Measurements from ENCODE around the gene RPL29. TPM values are rescaled to one million over a fixed set of nuclear protein-coding genes. Genes with fewer than 3 reads are reported as not detected.

The RPL29 gene
- total and polyA plus RNA-seq, 7 donors: 1,247 to 2,993 (median 2,094) TPM

GRCh38 chr3:51975852-51976549 is 19.7 kb downstream of the RPL29 start:
- Histone ChIP-seq H3K4me3 (peak overlapping the region; percentile 36 to 76 (median 72)), H3K9me3 (no peaks in the 10 kb centered on the region), H3K4me1 (peaks cover 0 to 32% (median 25%) of the 10 kb centered on the region in 4 donors), H3K36me3 (peaks cover 0 to 7% (median 0%) of the 10 kb centered on the region in 4 donors), H3K27me3 (no peaks in the 10 kb centered on the region), H3K27ac (peak overlapping the region; percentile 88 to 95 (median 94))
- WGBS, 2 donors: 40 to 43% methylated on average over 46 of the region's 46 CpGs
- no peak for TF ChIP-seq CTCF (IDR thresholded peaks at IDR 0.05)
- TF ChIP-seq POLR2AphosphoS5 (IDR thresholded peaks at IDR 0.05): no peak
- TF ChIP-seq EP300 (IDR thresholded peaks at IDR 0.05): no peak
- no peak for TF ChIP-seq POLR2A (IDR thresholded peaks at IDR 0.05)
- peak; percentile 91 for DNase-seq
- intact Hi-C loops (cut with DNase I): no loop called here

- 0% methylated on average over 63 of the region's 63 CpGs for WGBS, 2 donors
- H3K27me3 ChIP-seq: no peaks in the 10 kb centered on the region
- TF ChIP-seq CTCF (IDR thresholded peaks at IDR 0.05) (peak in 1 of 4 experiments; percentile 10), EP300 (IDR thresholded peaks at IDR 0.05) (no peak), POLR2A (IDR thresholded peaks at IDR 0.05) (peak in 1 of 2 donors; percentile 41), POLR2AphosphoS5 (IDR thresholded peaks at IDR 0.05) (peak; percentile 57 to 84 (median 72))
- no peaks in the 10 kb centered on the region for H3K9me3 ChIP-seq
- peaks cover 0 to 2% (median 0%) of the 10 kb centered on the region in 4 donors for H3K36me3 ChIP-seq
- intact Hi-C loops (cut with DNase I): loop anchor here (1.0 kb wide), 1 partner anchor 33 kb away; the partner anchor contains the start of gene PARP3
- peaks cover 0 to 32% (median 25%) of the 10 kb centered on the region in 4 donors for H3K4me1 ChIP-seq
- H3K27ac ChIP-seq: peak within 1 kb of the TSS; percentile 88 to 95 (median 94)
- DNase-seq: peak; percentile 91
- H3K4me3 ChIP-seq: peak within 1 kb of the TSS; percentile 64 to 76 (median 72)
Measured at GRCh38 chr3:51974963-51975851, 20.5 kb downstream of the RPL29 start, which contains the start of gene ABHD14A. TSS of gene ABHD14A (plus strand) at chr3:51975064. CDS start at chr3:51975136, 72 bp downstream.

- peak overlapping the region; percentile 88 to 95 (median 94) for H3K27ac ChIP-seq
- WGBS, 2 donors: 10 to 20% methylated on average over 30 of the region's 30 CpGs
- no peaks in the 10 kb centered on the region for H3K9me3 ChIP-seq
- peak overlapping the region; percentile 36 to 76 (median 72) for H3K4me3 ChIP-seq
- TF ChIP-seq CTCF (IDR thresholded peaks at IDR 0.05): peak in 2 of 4 experiments; percentile 34 to 38
- TF ChIP-seq POLR2AphosphoS5 (IDR thresholded peaks at IDR 0.05): no peak
- no peak for DNase-seq
- H3K4me1 ChIP-seq: peaks cover 0 to 32% (median 25%) of the 10 kb centered on the region in 4 donors
- no peaks in the 10 kb centered on the region for H3K27me3 ChIP-seq
- intact Hi-C loops (cut with DNase I): loop anchor here (1.0 kb wide), 1 partner anchor 32 kb away; the partner anchor contains the start of gene PARP3
- no peaks in the 10 kb centered on the region for H3K36me3 ChIP-seq
Measured at GRCh38 chr3:51974277-51974962, 21.3 kb downstream of the RPL29 start.

- WGBS, 2 donors: 84 to 92% methylated on average over 11 of the region's 11 CpGs
- Histone ChIP-seq H3K4me3 (no peak overlapping the region), H3K4me1 (peaks cover 0 to 51% (median 42%) of the 10 kb centered on the region in 4 donors), H3K27ac (no peak overlapping the region), H3K27me3 (no peaks in the 10 kb centered on the region), H3K9me3 (no peaks in the 10 kb centered on the region), H3K36me3 (no peaks in the 10 kb centered on the region)
- no peak for DNase-seq
- intact Hi-C loops (cut with DNase I): no loop called here
- TF ChIP-seq CTCF (IDR thresholded peaks at IDR 0.05) (no peak), EP300 (IDR thresholded peaks at IDR 0.05) (no peak)
Measured at GRCh38 chr3:51971350-51971749, 24.3 kb downstream of the RPL29 start.

Measured in sigmoid colon (tissue), 7 donors.